Hepatic stellate cell (primary cell): ENCODE measurements around the gene STRIP1.
A peak's percentile ranks its signal among the peaks of the same experiment; 100 is the strongest.

ENCODE experiments used
- DNase-seq: peaks from one replicate; pipeline ENCODE4 v3.0.0; 2011; ENCODE audit warnings: low spot score

Gene STRIP1

GRCh38 chr1:110034451-110035235, at the start of gene STRIP1:
Gene STRIP1 (plus strand): TSS chr1:110034624. CDS start chr1:110034638, 14 bp downstream.
- DNase-seq, result peak; percentile 89

GRCh38 chr1:109985247-109986053, 49.0 kb upstream of the STRIP1 start:
- DNase-seq, result no peak

- DNase-seq, result no peak
These were observed 48.4 kb upstream of the STRIP1 start for GRCh38 chr1:109986054-109986444.

- no peak for DNase-seq
These were observed 46.0 kb upstream of the STRIP1 start for GRCh38 chr1:109988349-109988914.

- DNase-seq, result no peak
These were observed 44.7 kb upstream of the STRIP1 start for GRCh38 chr1:109989506-109990301.

DNA sequence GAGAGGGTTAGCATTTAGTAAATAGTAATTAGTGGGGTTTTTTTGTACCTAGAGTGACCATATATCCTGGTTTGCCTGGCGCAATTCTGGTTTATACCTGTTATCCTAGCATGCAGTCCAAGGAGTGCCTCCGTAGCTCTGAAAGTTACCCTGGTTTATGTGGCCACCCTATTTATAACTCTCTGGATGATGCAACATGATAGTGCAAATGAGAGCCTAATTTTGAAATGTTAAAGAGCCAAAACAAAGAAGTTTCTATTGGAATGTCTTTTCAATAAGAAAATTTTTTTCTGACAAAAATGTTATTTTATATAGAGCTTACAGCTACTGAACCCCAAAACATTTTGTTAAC, 44.1 kb upstream of the STRIP1 start:
- DNase-seq, result no peak

GRCh38 chr1:109991400-109991925, 43.0 kb upstream of the STRIP1 start:
- DNase-seq, result no peak

- no peak for DNase-seq
These were observed 40.5 kb upstream of the STRIP1 start for GRCh38 chr1:109993885-109994284.

DNA sequence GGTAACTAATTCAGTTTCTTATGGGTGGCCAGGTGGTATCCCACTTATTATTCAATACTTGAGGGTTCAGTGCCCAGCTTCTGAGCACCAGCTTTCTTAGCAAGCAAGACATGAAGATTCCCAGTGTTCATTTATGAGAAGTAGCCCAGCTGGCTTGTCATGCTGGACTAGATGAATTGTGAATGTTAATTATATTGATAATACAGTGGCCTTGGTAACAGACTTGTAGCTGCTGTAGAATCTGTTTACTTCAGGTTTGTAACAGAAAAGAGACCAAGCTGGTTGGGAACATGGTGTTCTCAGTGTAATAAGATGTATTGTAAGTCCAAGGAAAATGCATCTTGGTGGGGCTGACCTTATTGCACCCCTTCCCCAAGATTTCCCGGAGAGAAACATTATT, 39.8 kb upstream of the STRIP1 start:
- DNase-seq, result no peak

- no peak for DNase-seq
These were observed 38.9 kb upstream of the STRIP1 start for GRCh38 chr1:109995536-109995935.

DNA sequence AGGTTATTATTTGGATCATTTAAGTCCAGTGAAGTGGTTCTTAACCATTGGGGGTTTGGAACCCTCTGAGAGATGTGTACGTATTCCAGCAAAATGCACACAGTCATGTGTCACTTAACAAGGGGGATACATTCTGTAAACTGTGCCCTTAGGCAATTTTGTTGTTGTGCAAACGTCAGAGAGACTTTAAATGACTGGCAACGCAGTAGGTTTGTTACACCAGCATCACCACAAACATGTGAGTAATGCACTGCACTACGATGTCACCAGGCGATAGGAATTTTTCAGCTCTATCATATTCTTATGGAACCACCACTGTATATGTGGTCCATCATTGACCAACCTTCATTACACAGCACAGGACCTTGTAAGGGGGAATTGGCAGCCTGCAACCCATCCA, 37.9 kb upstream of the STRIP1 start:
- DNase-seq, result no peak

DNA sequence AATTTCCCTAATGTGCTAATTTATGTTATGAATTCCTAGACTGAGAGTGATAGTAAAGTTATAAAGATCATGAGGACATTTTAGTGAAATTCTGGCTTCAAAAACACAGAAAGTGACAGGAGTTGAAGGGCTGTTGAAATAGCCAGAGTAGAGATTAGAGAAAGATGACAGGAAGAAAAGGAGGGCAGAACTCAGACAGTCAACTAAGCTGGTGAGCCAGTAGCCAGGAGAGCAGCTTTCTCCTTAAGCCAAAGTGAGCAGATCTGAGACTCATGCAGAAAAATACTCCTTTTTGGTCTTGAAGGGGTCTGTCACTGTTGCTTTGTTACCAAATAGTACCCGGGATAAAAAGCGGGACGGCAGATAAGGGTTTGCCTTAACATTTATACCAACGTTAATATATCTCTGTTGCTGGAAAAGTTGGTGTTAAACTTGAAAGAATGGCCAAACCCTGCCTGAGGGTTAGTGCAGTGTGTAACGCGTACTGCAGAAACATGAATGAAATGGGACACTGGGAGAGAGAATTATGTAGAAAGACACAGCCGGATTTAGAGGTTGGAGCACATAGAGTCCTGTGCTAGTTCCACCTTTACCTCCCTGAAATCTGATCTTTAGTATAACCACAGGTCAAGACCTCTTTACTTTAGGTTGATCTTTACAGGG, 37.1 kb upstream of the STRIP1 start:
- no peak for DNase-seq

DNA sequence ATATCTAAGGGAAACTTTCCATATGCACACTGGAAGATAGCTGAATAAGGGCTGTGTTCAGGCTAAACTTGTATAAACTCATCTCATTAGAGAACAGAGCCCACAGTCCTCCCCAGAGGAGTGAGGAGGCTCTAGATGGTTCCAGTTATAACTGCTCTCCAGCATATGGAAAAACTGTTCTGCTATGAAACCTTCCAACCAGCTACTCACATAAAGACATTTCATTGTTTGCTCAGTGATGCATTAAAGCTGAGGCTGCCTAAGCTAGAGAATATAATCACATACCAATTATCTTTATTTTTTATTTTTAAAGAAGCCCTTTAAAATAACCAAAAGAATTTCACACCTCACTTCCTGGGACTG, 36.6 kb upstream of the STRIP1 start:
- DNase-seq, result no peak

DNA sequence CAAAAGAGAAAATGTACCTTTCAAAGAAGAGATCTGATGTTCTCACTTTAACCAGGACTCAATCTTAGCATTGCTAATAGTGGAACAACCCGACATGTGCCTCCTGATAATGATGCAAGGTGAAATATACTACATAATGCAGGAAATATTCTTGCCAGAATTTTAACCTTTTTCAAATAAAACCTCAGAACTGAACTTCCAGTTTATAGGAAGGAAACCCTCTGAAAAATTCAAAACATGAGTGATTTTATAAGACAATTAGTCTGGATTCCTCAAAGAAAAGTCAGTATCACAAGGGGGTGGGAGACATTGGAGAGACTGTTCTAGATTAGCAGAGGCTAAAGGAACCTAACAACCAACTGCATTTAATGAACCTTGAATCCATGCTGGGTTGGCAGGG, 31.7 kb upstream of the STRIP1 start:
- no peak for DNase-seq

GRCh38 chr1:110003747-110004428, 30.5 kb upstream of the STRIP1 start:
- peak; percentile 73 for DNase-seq

DNA sequence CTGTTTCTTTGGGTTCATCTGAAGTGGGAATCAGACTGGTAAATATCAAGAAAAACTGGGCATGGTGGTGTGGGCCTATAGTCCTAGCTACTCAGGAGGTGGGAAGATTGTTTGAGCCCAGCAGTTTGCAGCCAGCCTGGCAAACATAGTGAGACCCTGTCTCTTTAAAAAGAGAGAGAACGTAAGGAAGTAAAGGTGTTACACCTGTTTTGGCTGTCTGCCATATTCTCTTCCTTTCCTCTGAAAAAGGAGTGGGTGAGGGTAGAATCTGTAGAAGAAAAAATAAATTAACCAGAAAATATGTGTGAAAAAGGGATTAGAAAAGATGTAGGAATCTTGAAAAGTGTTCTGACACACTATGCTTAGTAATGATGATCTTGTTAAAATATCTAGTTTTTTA, 29.8 kb upstream of the STRIP1 start:
- no peak for DNase-seq

DNA sequence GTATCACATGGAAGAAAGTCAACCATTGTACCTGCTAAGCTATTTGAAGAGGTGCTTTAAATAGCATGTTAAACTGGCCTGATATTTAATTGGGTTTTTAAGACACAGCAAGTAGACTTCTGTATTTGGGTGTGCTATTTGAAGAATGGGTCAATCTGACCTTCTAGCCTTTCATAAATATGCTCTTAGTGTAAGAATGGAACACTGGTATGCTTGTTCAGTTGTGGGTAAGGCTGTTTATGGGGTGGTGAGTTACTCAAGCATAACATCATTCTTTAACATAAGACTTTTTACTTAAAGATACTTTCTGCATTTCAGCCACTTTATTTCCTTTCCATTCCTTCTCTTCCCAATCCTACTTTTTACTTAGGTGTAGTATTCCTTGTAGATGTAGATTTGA, 28.5 kb upstream of the STRIP1 start:
- no peak for DNase-seq

- DNase-seq, result no peak
These were observed 27.9 kb upstream of the STRIP1 start for GRCh38 chr1:110006516-110006915.

DNA sequence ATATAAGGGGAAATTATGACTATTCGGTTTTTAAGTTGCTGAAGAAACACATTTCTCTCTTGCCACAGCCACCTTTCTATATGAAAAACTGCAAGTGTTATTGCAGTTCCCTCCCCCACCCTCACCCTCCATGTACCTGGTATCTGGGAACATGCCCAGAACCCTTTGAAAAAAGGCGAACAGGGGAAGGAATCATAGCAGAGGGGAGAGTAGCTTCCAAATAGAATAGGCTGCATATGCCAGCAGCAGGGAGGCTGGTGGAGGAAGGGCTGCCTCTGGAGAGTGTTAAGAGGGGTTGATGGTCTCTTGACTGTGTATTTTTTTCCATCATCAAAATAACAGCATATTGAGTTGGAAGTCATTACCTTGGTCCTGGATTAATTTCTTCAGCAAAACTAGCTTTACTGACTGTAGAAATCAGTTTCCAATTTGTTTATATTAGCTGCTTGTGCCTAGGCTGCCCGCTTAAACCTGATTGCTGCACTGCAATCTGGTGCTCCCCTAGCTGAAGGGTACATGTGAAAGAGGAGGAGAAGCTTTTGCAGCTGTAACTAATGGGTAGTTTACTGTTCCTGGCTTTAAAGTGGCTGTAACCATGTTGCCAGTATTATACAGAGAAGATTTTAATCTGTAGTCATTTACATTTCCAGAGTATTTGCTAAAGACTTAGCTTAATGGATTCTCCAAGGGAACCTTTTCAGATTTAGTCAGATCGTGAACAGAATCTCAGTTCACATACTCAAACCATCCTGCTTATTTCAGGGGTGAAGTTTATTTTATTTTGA, 27.2 kb upstream of the STRIP1 start:
- no peak for DNase-seq

GRCh38 chr1:110008971-110009565, 25.4 kb upstream of the STRIP1 start:
- DNase-seq, result no peak
